Erythroblast (primary cell): ENCODE measurements around the gene TSNAXIP1.

Experiments used
- GATA1 ChIP-seq: IDR thresholded peaks from 2 replicates; pipeline ENCODE4 v1.6.1; 2011; ENCODE audit warnings: low read depth, mild to moderate bottlenecking, control low read depth, low read length, moderate library complexity
- POLR2A ChIP-seq: IDR thresholded peaks from 2 replicates; pipeline ENCODE4 v1.6.1; 2011; ENCODE audit warnings: mild to moderate bottlenecking, low read length

- TF ChIP-seq POLR2A (no peak), GATA1 (no peak)
Observed at GRCh38 chr16:67801883-67802282, 4.8 kb upstream of the TSNAXIP1 start.
